HEK293T (cell line): Measurements from ENCODE around the gene PTPN2.

Source experiments
- ARNT ChIP-seq: fragments of 450-650 bp; IDR thresholded peaks from 2 replicates; pipeline ENCODE4 v1.6.1; 2017; ENCODE audit warnings: mild to moderate bottlenecking
- BHLHE40 ChIP-seq: fragments of 450-650 bp; IDR thresholded peaks from 2 replicates; pipeline ENCODE4 v1.6.1; 2016; ENCODE audit warnings: mild to moderate bottlenecking, moderate library complexity, borderline replicate concordance
- CTBP1 ChIP-seq: fragments of 450-650 bp; IDR thresholded peaks from 2 replicates; pipeline ENCODE4 v1.6.1; 2016; ENCODE audit warnings: borderline replicate concordance
- ELF4 ChIP-seq: fragments of 450-650 bp; IDR thresholded peaks from 2 replicates; pipeline ENCODE4 v1.6.1; 2017; ENCODE audit warnings: antibody characterized with exemption
- FOXK2 ChIP-seq: fragments of 450-650 bp; IDR thresholded peaks from 2 replicates; pipeline ENCODE4 v1.6.1; 2016; ENCODE audit warnings: mild to moderate bottlenecking
- FOXM1 ChIP-seq: fragments of 450-650 bp; IDR thresholded peaks from 2 replicates; pipeline ENCODE4 v1.6.1; 2017; ENCODE audit warnings: mild to moderate bottlenecking, borderline replicate concordance
- HDGF ChIP-seq: fragments of 450-650 bp; IDR thresholded peaks from 2 replicates; pipeline ENCODE4 v1.6.1; 2017; ENCODE audit warnings: antibody characterized with exemption, borderline replicate concordance
- L3MBTL2 ChIP-seq: fragments of 450-650 bp; conservative IDR thresholded peaks from 2 replicates; pipeline ENCODE4 v1.6.1; 2016; ENCODE audit warnings: mild to moderate bottlenecking
- LEF1 ChIP-seq: fragments of 450-650 bp; IDR thresholded peaks from 2 replicates; pipeline ENCODE4 v1.6.1; 2017; ENCODE audit warnings: mild to moderate bottlenecking, borderline replicate concordance
- NFRKB ChIP-seq: fragments of 450-650 bp; IDR thresholded peaks from 2 replicates; pipeline ENCODE4 v1.6.1; 2016; ENCODE audit warnings: mild to moderate bottlenecking, moderate library complexity
- SP1 ChIP-seq: fragments of 450-650 bp; IDR thresholded peaks from 2 replicates; pipeline ENCODE4 v1.6.1; 2017
- SUZ12 ChIP-seq: fragments of 450-650 bp; IDR thresholded peaks from 2 replicates; pipeline ENCODE4 v1.6.1; 2016; ENCODE audit warnings: mild to moderate bottlenecking
- ZNF384 ChIP-seq: fragments of 450-650 bp; IDR thresholded peaks from 2 replicates; pipeline ENCODE4 v1.6.1; 2016
- TF ChIP-seq, protein P1 (sequence below): fragments of 450-650 bp; IDR thresholded peaks from 2 replicates; pipeline ENCODE4 v1.6.1; 2016

DNA sequence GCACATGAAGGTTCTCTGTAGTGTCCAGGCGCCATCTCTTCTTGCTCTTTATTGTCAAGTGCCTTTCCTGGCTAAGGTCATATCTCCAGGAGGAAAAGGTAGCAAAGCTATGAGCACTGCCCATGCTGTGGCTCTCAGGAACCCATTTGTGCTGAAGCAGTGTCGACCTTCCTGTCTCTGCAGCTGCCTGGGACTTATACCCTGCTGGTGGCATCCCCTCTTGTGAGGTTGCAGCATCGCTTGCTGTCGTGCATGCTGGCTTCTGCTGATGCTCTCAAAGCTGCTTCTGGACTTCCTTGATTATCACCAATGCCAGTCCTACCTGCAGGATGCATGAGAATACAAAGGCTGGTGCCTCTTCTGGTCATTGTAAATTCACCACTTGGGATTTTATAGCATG is 22.1 kb upstream of the PTPN2 start:
- TF ChIP-seq FOXK2, result no peak
- no peak for TF ChIP-seq BHLHE40
- TF ChIP-seq ARNT, result no peak
- TF ChIP-seq, protein P1, sequence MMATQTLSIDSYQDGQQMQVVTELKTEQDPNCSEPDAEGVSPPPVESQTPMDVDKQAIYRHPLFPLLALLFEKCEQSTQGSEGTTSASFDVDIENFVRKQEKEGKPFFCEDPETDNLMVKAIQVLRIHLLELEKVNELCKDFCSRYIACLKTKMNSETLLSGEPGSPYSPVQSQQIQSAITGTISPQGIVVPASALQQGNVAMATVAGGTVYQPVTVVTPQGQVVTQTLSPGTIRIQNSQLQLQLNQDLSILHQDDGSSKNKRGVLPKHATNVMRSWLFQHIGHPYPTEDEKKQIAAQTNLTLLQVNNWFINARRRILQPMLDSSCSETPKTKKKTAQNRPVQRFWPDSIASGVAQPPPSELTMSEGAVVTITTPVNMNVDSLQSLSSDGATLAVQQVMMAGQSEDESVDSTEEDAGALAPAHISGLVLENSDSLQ, result no peak
- TF ChIP-seq SP1, result no peak
- no peak for TF ChIP-seq ELF4
- no peak for TF ChIP-seq ZNF384
- no peak for TF ChIP-seq CTBP1
- TF ChIP-seq NFRKB, result no peak
- TF ChIP-seq SUZ12, result no peak
- no peak for TF ChIP-seq HDGF
- no peak for TF ChIP-seq L3MBTL2
- TF ChIP-seq LEF1, result no peak
- no peak for TF ChIP-seq FOXM1
